ENCODE results near the gene UTS2B. TPM values are rescaled to one million over a fixed set of nuclear protein-coding genes. Genes with fewer than 3 reads are reported as not detected.
A peak's percentile ranks its signal among the peaks of the same experiment; 100 is the strongest.

The UTS2B gene
- total RNA-seq, 2 donors from 2014 or later, result 0.39 TPM; not detected in 1

DNA sequence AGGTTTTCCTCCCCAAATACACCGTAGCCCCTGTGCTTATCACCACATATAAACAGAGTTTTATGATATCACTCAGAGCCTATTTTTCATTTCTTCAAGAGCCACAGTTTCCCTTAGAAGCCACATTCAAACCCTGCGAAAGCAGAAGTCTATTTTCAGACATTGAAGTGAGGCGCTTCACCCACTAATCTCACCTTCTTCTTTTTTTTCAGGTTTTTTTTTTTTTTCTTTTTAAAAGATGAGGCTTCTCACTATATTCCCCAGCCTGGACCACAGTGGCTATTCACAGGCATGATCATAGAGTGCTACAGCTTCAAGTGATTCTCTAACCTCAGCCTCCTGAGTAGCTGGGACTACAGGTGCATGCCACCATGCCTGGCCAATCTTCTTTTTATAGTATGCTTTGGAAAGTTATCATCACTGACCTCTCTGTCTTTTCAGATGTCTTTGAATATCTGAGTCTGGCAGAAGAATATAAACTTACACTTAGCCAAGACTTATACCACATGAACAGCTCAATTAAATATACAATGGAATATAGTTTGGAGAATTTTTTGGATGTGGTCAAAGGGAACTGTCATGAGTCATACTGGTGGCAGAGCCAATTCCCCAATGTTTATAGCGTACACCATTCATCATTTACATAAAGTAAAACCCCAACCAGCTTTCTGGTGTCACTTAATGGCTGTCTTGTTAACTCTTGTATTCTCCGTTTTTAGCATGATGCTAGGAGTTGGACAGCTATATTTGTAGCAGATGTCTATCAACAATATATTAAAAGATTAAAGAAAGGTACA is 60.8 kb downstream of the UTS2B start:
- Histone ChIP-seq H3K4me1 (no peaks in the 10 kb centered on the region), H3K9me3 (no peaks in the 10 kb centered on the region), H3K27me3 (no peaks in the 10 kb centered on the region), H3K36me3 (no peaks in the 10 kb centered on the region), H3K4me3 (no peak overlapping the region), H3K27ac (no peak overlapping the region)
- TF ChIP-seq, protein P1, sequence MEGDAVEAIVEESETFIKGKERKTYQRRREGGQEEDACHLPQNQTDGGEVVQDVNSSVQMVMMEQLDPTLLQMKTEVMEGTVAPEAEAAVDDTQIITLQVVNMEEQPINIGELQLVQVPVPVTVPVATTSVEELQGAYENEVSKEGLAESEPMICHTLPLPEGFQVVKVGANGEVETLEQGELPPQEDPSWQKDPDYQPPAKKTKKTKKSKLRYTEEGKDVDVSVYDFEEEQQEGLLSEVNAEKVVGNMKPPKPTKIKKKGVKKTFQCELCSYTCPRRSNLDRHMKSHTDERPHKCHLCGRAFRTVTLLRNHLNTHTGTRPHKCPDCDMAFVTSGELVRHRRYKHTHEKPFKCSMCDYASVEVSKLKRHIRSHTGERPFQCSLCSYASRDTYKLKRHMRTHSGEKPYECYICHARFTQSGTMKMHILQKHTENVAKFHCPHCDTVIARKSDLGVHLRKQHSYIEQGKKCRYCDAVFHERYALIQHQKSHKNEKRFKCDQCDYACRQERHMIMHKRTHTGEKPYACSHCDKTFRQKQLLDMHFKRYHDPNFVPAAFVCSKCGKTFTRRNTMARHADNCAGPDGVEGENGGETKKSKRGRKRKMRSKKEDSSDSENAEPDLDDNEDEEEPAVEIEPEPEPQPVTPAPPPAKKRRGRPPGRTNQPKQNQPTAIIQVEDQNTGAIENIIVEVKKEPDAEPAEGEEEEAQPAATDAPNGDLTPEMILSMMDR (IDR thresholded peaks at IDR 0.05), result no peak
- DNase-seq (ENCODE audit: low spot score), result no peak

DNA sequence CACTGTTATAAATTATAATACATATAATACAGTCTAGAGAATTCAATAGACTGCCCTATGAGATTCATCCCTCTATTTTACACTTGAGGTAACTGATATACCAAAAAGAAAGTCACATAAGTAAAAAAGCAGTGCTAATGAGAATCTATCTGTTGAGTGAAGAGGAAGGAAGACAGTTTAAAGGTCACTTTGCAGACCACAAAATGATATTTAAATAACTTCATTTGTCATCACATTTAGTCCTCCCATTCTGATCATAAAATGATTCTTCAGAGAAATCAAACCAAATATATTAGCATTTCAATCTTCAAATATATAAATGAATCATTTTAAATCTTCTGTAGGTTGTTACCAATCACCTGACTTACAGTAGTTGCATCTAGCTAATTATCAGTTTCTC is 61.6 kb downstream of the UTS2B start:
- Histone ChIP-seq H3K4me3 (no peak overlapping the region), H3K27me3 (no peaks in the 10 kb centered on the region), H3K36me3 (no peaks in the 10 kb centered on the region), H3K27ac (no peak overlapping the region), H3K9me3 (no peaks in the 10 kb centered on the region), H3K4me1 (no peaks in the 10 kb centered on the region)
- DNase-seq (ENCODE audit: low spot score), result no peak
- TF ChIP-seq, protein P1 (IDR thresholded peaks at IDR 0.05), result no peak

DNA sequence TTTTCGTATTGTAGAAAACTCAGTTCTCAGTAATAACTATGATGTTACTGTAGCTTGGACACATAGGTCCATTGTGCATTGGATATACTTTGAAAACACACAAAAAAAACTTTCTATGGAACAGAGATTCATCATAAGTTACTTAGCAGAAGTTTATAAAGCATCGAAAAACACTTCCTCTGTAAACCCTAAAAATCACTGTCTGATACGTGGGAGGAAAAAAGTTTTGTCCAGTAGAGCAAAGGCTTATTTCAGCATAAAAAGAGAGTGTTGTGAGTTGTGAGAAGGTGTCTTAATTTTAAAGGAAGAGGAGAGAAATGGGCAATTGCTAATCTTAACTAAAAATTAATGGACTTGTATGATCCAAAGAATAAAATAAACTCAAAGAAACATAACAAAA is 66.5 kb downstream of the UTS2B start:
- peak overlapping the region in 1 of 2 donors; percentile 7 for H3K4me3 ChIP-seq

DNA sequence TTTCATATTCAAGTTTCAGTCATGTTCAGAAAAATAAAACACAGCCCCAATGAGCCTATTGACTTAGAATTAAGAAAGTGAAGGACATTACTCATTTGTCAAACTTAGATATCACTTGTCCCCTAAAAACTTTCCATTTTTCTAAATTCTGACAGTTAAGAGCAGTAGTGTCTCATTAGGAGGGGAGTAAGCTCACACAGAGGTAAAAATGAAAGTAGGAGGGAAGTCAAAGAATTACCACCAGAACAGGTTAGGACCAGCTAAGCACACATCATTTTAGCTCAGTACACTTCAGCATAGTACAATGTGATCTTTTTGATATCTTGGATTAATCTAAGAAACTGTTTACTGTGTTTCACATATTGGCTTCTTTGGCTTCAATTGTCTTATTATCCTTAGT is 67.0 kb downstream of the UTS2B start:
- TF ChIP-seq, protein P1 (IDR thresholded peaks at IDR 0.05), result no peak
- no peak overlapping the region for H3K27ac ChIP-seq
- no peaks in the 10 kb centered on the region for H3K27me3 ChIP-seq
- H3K4me1 ChIP-seq, result no peaks in the 10 kb centered on the region
- peak overlapping the region in 1 of 2 donors; percentile 7 for H3K4me3 ChIP-seq
- no peaks in the 10 kb centered on the region for H3K9me3 ChIP-seq
- no peaks in the 10 kb centered on the region for H3K36me3 ChIP-seq
- DNase-seq (ENCODE audit: low spot score), result no peak

More for the DNA sequence above, 66.5 kb downstream of the UTS2B start:
- H3K9me3 ChIP-seq, result no peaks in the 10 kb centered on the region
- no peaks in the 10 kb centered on the region for H3K4me1 ChIP-seq
- no peaks in the 10 kb centered on the region for H3K36me3 ChIP-seq
- TF ChIP-seq, protein P1 (IDR thresholded peaks at IDR 0.05), result no peak
- DNase-seq (ENCODE audit: low spot score), result no peak
- no peak overlapping the region for H3K27ac ChIP-seq
- no peaks in the 10 kb centered on the region for H3K27me3 ChIP-seq

DNA sequence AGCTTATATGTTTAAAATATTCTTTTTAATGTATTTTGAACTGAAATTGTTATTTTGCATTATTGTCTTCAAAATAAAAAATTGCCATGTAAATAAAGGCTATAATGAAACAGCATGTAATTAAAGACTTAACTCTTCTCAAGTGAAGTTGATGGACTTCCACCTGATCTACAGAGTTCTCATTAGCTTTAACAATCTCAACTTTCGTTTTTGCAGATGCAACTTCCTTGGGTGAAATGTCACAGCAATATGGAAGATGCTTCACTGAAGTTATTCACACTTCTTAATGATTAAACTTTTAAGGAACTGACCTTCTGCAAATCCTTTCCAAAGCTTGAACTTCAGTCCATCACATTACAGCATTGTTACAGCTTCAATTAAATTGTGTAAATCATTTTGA is 67.7 kb downstream of the UTS2B start:
- no peak for DNase-seq (ENCODE audit: low spot score)
- TF ChIP-seq, protein P1 (IDR thresholded peaks at IDR 0.05), result no peak
- Histone ChIP-seq H3K27me3 (no peaks in the 10 kb centered on the region), H3K27ac (no peak overlapping the region), H3K4me3 (no peak overlapping the region), H3K4me1 (no peaks in the 10 kb centered on the region), H3K9me3 (no peaks in the 10 kb centered on the region), H3K36me3 (no peaks in the 10 kb centered on the region)

DNA sequence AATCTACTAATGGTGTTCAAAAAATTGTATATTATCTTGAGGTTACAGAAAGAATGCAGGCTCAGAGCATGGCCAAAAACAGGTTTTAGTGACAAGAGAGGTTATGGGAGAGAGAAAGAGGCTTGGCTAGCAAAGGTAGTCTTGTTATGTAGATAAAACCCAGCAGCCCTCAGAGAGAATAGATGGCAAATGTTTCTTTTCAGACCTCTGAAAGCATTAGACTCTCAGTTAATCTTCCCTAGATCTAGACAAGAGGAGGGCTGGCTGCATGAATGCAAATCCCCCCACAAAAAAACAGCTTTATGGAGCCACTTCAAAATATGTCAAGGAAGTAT is 69.1 kb downstream of the UTS2B start:
- Histone ChIP-seq H3K27ac (no peak overlapping the region), H3K9me3 (no peaks in the 10 kb centered on the region), H3K4me3 (no peak overlapping the region), H3K27me3 (no peaks in the 10 kb centered on the region), H3K36me3 (no peaks in the 10 kb centered on the region), H3K4me1 (no peaks in the 10 kb centered on the region)
- no peak for DNase-seq (ENCODE audit: low spot score)
- TF ChIP-seq, protein P1 (IDR thresholded peaks at IDR 0.05), result no peak
